Measurements from ENCODE around the gene IPPK. TPM values are rescaled to one million over a fixed set of nuclear protein-coding genes. Genes with fewer than 3 reads are reported as not detected.

Gene IPPK
- total RNA-seq, 2 experiments from 2014 or later: 12.5 to 15.8 TPM

GRCh38 chr9:92714016-92714415 is 44.1 kb upstream of the IPPK start:
- ChIA-PET POLR2A (interaction anchor here (1.1 kb wide), 1 partner anchor 50 kb away, joined by 4 read pairs; no protein-coding TSS in a partner anchor), CTCF (interaction anchor here (0.9 to 7.5 kb wide), 2 partner anchors 11 to 75 kb away, joined by 3 to 96 read pairs; no protein-coding TSS in a partner anchor)
- Mint-ChIP-seq H3K9me3 (no peaks in the 10 kb centered on the region), H3K27ac (no peak overlapping the region), H3K4me1 (ENCODE audit: low read depth) (peaks cover 21% of the 10 kb centered on the region), H3K4me3 (no peak overlapping the region), H3K27me3 (no peaks in the 10 kb centered on the region), H3K36me3 (ENCODE audit: low read depth) (peaks cover 34% of the 10 kb centered on the region)
- TF ChIP-seq CTCF (IDR thresholded peaks at IDR 0.05): no peak
- no peak for DNase-seq
- intact Hi-C loops (cut with micrococcal nuclease): no loop called here
- no peak for ATAC-seq

GRCh38 chr9:92713528-92713927 is 43.6 kb upstream of the IPPK start:
- ATAC-seq (no peak), DNase-seq (no peak)
- peaks cover 33% of the 10 kb centered on the region for H3K36me3 Mint-ChIP-seq (ENCODE audit: low read depth)
- H3K27me3 Mint-ChIP-seq: no peaks in the 10 kb centered on the region
- ChIA-PET POLR2A (interaction anchor here (1.1 kb wide), 1 partner anchor 50 kb away, joined by 4 read pairs; no protein-coding TSS in a partner anchor), CTCF (interaction anchor here (0.9 to 7.5 kb wide), 2 partner anchors 11 to 76 kb away, joined by 3 to 96 read pairs; no protein-coding TSS in a partner anchor)
- TF ChIP-seq CTCF (IDR thresholded peaks at IDR 0.05): no peak
- H3K9me3 Mint-ChIP-seq: no peaks in the 10 kb centered on the region
- no peak overlapping the region for H3K27ac Mint-ChIP-seq
- intact Hi-C loops (cut with micrococcal nuclease): no loop called here
- H3K4me3 Mint-ChIP-seq: no peak overlapping the region
- H3K4me1 Mint-ChIP-seq (ENCODE audit: low read depth): peaks cover 21% of the 10 kb centered on the region

DNA sequence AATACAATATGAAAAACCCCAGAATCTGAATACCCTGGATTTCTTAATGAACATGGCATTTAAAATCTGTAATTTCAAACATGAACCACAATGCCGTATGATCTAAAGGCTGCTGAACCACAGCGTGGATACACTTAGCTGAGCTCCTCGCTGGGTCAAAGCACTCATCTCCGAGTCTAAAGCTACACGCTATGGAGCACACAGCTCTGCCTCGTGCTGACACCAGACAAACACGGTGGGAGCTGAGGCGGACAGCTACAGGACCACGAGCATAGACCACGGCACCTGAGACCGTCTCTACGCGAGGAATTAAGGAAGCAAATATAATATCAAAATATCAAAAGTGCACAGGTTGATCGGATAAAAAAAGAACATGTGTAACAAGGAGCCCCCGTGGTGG is 42.8 kb upstream of the IPPK start:
- CTCF ChIA-PET: interaction anchor here (7.5 kb wide), 1 partner anchor 77 kb away, joined by 96 read pairs; no protein-coding TSS in a partner anchor
- intact Hi-C loops (cut with micrococcal nuclease): no loop called here
- peaks cover 31% of the 10 kb centered on the region for H3K36me3 Mint-ChIP-seq (ENCODE audit: low read depth)
- H3K4me3 Mint-ChIP-seq: no peak overlapping the region
- no peak for DNase-seq
- peak overlapping the region; percentile 67 for H3K27ac Mint-ChIP-seq
- POLR2A ChIA-PET: interaction anchor here (1.1 kb wide), 1 partner anchor 51 kb away, joined by 4 read pairs; no protein-coding TSS in a partner anchor
- no peak for TF ChIP-seq CTCF (IDR thresholded peaks at IDR 0.05)
- ATAC-seq: no peak
- no peaks in the 10 kb centered on the region for H3K9me3 Mint-ChIP-seq
- H3K27me3 Mint-ChIP-seq: no peaks in the 10 kb centered on the region
- H3K4me1 Mint-ChIP-seq (ENCODE audit: low read depth): peaks cover 21% of the 10 kb centered on the region

DNA sequence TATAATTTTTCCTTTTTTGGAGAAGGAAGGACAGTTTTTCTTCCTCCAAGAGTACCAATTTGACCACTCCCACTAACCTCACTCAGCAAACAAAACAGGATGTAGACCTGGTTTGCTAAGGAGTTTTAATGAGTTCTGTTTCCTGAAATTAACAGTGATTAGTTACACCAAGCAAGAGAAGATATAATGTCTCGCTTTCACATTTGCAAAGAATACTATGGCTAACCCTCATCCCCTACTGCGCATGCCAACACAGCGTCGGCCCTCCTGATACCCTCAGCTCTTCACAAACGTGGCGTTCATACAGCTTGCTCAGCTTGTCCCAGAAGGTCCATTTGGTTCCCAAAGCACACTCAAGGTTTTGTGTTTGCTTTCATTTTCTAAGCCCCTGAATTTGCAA is 41.9 kb upstream of the IPPK start:
- ChIA-PET POLR2A (interaction anchor here (1.1 kb wide), 1 partner anchor 52 kb away, joined by 4 read pairs; no protein-coding TSS in a partner anchor), CTCF (interaction anchor here (7.5 kb wide), 1 partner anchor 78 kb away, joined by 96 read pairs; no protein-coding TSS in a partner anchor)
- H3K36me3 Mint-ChIP-seq (ENCODE audit: low read depth): peaks cover 28% of the 10 kb centered on the region
- no peaks in the 10 kb centered on the region for H3K27me3 Mint-ChIP-seq
- intact Hi-C loops (cut with micrococcal nuclease): no loop called here
- no peaks in the 10 kb centered on the region for H3K9me3 Mint-ChIP-seq
- peak overlapping the region; percentile 16 for H3K4me3 Mint-ChIP-seq
- peak overlapping the region; percentile 77 for H3K27ac Mint-ChIP-seq
- peaks cover 24% of the 10 kb centered on the region for H3K4me1 Mint-ChIP-seq (ENCODE audit: low read depth)
- TF ChIP-seq CTCF (IDR thresholded peaks at IDR 0.05): no peak
- peak; percentile 46 for ATAC-seq
- no peak for DNase-seq

- intact Hi-C loops (cut with micrococcal nuclease): no loop called here
- no peak for ATAC-seq
- ChIA-PET CTCF (no interaction called here), POLR2A (no interaction called here)
- Mint-ChIP-seq H3K27ac (peak overlapping the region; percentile 66), H3K4me3 (no peak overlapping the region), H3K4me1 (ENCODE audit: low read depth) (peaks cover 30% of the 10 kb centered on the region), H3K36me3 (ENCODE audit: low read depth) (peaks cover 22% of the 10 kb centered on the region), H3K27me3 (no peaks in the 10 kb centered on the region), H3K9me3 (no peaks in the 10 kb centered on the region)
- no peak for TF ChIP-seq CTCF (IDR thresholded peaks at IDR 0.05)
- no peak for DNase-seq
Measured at GRCh38 chr9:92711146-92711545, 41.2 kb upstream of the IPPK start.

Data from activated CD8-positive, alpha-beta T cell treated with anti-CD3 and anti-CD28 coated beads for 36 hours (primary cell).